22Rv1 (cell line): ENCODE data around the gene CTCF.

ENCODE experiments used
- H3K27ac ChIP-seq: fragments of 450-650 bp; 2 replicates; pipeline ENCODE4 v1.5.1; 2017
- ZFX ChIP-seq: fragments of 450-650 bp; IDR thresholded peaks from 2 replicates; pipeline ENCODE4 v1.6.1; 2017; ENCODE audit warnings: antibody characterized with exemption, borderline replicate concordance
- TF ChIP-seq, protein P1 (sequence below): fragments of 450-650 bp; IDR thresholded peaks from 2 replicates; pipeline ENCODE4 v1.5.1; 2017; ENCODE audit warnings: mild to moderate bottlenecking

The CTCF gene

GRCh38 chr16:67672739-67673662, 110.7 kb downstream of the CTCF start:
- no peak for TF ChIP-seq ZFX
- TF ChIP-seq, protein P1, sequence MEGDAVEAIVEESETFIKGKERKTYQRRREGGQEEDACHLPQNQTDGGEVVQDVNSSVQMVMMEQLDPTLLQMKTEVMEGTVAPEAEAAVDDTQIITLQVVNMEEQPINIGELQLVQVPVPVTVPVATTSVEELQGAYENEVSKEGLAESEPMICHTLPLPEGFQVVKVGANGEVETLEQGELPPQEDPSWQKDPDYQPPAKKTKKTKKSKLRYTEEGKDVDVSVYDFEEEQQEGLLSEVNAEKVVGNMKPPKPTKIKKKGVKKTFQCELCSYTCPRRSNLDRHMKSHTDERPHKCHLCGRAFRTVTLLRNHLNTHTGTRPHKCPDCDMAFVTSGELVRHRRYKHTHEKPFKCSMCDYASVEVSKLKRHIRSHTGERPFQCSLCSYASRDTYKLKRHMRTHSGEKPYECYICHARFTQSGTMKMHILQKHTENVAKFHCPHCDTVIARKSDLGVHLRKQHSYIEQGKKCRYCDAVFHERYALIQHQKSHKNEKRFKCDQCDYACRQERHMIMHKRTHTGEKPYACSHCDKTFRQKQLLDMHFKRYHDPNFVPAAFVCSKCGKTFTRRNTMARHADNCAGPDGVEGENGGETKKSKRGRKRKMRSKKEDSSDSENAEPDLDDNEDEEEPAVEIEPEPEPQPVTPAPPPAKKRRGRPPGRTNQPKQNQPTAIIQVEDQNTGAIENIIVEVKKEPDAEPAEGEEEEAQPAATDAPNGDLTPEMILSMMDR = peak; percentile 82
- 0 out of 2 replicates have a peak overlapping the region, but pooled peaks have one; percentile 17 for H3K27ac ChIP-seq

- TF ChIP-seq, protein P1 = no peak
- TF ChIP-seq ZFX = no peak
- 0 out of 2 replicates have a peak overlapping the region, but pooled peaks have one; percentile 17 for H3K27ac ChIP-seq
Observed at GRCh38 chr16:67673712-67674580, 111.6 kb downstream of the CTCF start.

GRCh38 chr16:67674851-67675578, 112.7 kb downstream of the CTCF start:
- TF ChIP-seq, protein P1 = no peak
- TF ChIP-seq ZFX = no peak
- H3K27ac ChIP-seq = no peak overlapping the region

DNA sequence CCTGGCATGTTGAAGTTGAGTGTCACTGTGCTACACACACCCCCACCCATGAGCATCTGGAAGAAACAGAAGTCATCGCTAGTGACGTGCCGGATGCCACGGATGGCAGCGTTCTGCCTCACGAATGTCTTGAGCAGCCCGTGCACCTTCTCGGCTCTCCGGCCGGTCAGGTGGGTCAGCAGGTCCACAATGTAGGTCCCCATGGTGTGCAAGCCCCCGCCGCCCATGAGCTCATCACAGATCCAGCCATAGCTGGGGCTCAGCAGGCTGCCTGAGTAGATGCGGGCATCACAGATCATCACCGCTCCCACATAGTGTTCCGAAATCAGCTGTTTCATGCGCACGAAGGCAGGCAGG, 113.2 kb downstream of the CTCF start:
- H3K27ac ChIP-seq = no peak overlapping the region
- TF ChIP-seq ZFX = no peak
- TF ChIP-seq, protein P1 = no peak

- H3K27ac ChIP-seq = no peak overlapping the region
- TF ChIP-seq, protein P1 = no peak
- TF ChIP-seq ZFX = no peak
Observed at GRCh38 chr16:67675999-67676398, 113.7 kb downstream of the CTCF start.

DNA sequence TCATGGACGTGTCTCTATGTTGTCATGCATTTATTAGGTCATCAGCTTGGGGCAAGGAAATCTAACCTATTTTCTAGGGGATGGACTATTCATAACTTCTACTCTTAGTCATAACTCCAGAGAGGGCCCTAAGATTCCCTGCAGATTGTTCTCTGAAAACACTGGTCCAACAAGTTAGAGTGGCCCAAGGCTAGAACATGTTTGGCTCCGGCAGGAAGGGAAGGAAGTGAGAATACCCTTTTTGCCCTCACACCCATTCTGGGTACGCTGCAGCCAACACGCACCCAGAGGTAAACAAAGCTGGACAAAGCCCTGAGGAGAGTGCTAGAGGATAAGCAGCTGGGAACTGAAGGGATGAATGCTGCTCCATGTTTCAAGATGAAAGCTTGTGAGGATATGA, 114.2 kb downstream of the CTCF start:
- H3K27ac ChIP-seq = peak overlapping the region; percentile 37; the same call in 1 of the 2 replicates
- no peak for TF ChIP-seq ZFX
- TF ChIP-seq, protein P1 = no peak
